CD4-positive, alpha-beta T cell treated with Interleukin-15 for 4 hours (primary cell): Measurements from ENCODE around the gene RUNX2.
A peak's percentile ranks its signal among the peaks of the same experiment; 100 is the strongest.

ENCODE experiments used
- DNase-seq: peaks from one replicate; pipeline ENCODE4 v3.0.0-alpha.2; 2020; ENCODE audit warnings: low spot score

Gene RUNX2

DNA sequence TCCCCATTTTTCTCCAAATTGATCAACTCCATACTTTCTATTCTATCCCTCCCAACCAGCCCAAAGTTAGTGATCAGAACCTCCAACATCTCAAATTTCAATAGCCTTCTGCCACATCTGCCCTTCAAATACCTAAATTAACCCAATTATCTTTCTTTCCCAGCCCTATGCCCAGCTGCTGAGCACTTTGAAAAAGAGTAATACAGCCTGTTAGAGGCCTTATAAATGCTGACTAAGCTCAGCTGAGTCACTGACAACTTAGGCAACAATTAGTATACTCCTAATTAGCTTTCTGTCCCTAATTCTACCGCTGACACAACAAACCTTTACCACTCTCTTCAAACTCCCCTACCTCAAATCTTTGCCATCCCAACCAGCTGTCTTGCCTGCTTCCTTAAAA lies 23.5 kb downstream of the RUNX2 start:
- DNase-seq = no peak

DNA sequence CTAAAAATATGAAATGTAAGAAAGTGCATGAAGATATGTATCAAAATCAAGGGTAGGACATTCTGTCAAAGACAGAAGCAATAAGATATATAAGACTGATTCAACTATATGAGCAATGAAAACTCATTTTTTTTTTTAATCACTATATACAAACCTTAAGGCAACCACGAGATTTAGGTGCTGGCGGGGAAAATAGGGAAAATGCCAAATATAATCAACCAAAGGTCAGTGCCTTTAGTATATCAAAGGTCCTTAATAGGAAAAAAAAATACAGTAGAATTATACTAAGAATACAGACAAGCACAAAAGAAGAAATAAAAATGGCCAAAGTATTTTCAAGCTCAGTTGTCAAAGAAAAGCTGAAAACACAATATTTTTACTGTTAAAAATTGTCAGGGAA lies 25.5 kb downstream of the RUNX2 start:
- no peak for DNase-seq

DNA sequence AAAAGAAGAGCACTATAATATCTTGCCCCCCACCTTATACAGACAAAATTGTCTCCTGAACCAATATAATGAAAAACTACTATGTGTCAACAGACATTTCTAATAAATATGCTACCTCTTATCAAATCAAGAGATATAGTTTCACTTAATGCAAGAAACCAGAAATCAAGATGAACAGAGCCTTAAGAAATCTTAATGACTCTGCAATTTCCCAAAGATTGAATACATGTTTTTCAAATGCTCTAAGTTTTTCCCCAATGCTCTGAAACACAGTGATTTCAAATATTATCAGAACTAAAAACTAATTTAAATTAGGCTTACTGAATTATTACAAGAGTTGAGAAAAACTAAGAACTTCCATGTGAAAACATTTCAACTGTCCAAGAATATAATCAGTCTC lies 36.3 kb downstream of the RUNX2 start:
- DNase-seq = no peak

- DNase-seq = no peak
Observed at GRCh38 chr6:45365036-45365435, 36.9 kb downstream of the RUNX2 start.

- DNase-seq = no peak
Observed at GRCh38 chr6:45366534-45366933, 38.4 kb downstream of the RUNX2 start.

DNA sequence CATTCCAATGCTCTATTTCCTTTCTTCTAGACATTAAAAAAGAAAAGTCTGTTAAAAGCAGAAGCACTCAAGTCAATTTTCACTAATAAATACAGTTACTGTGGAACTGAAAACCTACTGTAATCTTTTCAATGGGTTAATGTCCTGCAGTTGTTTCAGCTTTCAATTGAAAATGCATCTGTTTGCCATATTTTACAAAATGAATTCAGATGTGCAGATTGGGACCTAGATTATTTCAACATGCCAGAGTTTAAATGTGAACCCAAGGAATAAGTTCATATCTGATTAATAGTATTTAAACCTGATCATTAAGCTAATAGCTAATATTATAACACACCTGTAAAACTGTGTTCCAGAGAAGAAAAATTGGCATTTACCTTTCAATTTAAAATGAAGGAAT lies 39.9 kb downstream of the RUNX2 start:
- no peak for DNase-seq

- no peak for DNase-seq
Observed at GRCh38 chr6:45369870-45370269, 41.7 kb downstream of the RUNX2 start.

- no peak for DNase-seq
Observed at GRCh38 chr6:45371924-45372573, 43.9 kb downstream of the RUNX2 start.

- no peak for DNase-seq
Observed at GRCh38 chr6:45375449-45375848, 47.3 kb downstream of the RUNX2 start.

- no peak for DNase-seq
Observed at GRCh38 chr6:45376310-45377042, 48.3 kb downstream of the RUNX2 start.

GRCh38 chr6:45377043-45377553 lies 49.0 kb downstream of the RUNX2 start:
- no peak for DNase-seq

DNA sequence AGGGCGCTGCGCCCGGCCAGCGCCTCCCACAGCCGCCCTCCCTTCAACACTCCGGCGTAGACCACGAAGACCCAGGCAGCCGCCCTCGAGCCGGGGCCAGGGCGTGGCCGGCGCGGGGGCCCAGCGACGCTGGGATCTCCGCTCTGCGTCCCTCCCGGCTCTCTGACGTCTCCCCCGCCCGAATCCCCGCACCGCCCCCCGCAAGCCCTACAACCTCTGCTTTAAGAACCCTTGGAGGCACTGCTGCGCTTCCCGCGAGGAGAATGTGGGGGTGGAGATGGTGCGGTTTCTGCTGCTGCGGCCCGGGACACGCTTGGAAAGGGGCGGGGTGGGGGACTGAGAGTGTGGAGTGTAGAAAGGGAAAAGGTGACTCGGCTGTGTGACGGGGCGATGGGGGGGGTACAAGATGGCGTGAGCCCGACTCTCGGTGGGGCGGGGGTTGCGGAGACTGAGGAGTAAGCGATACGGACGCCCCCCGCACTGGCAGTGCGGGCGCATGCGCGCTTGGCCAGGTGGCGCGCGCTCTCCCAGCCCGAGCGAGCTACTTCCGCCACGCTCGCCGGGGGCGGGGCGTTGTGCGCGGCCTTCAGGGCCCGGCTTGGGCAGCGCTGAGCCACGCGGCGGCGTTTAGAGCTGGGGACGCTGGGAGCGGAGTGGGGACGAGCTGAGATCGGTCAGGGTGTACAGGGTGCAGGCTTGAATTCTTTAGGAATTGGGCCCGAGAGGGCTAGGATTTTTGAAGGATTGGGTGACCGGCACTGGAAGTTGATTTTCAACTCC lies 49.6 kb downstream of the RUNX2 start, which contains the start of gene SUPT3H:
TSS of gene SUPT3H (minus strand) at position 381 of the 780 bp plus-strand sequence.
- DNase-seq = peak; percentile 91

- peak; percentile 22 for DNase-seq
Observed at GRCh38 chr6:45378334-45378926, 50.3 kb downstream of the RUNX2 start.

DNA sequence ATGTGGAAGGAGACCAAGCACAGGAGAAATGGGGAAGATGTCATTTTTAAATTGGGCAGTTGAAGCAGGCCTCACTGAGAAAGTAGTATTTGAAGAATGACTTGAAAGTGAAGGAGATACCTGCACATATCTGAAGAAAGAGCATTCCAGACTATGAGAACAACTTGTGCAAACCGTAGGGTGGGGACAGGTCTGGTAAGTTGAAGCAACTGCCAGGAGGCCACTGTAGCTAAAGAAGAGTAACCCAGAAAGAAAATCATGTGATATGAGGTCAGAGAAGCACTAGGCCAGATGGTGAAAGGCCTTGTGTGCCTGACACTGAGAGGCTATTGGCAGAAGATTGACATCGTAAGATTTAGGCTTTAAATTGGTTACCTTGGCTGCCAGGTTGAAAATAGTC lies 54.3 kb downstream of the RUNX2 start:
- no peak for DNase-seq

- no peak for DNase-seq
Observed at GRCh38 chr6:45386501-45386900, 58.4 kb downstream of the RUNX2 start.

- no peak for DNase-seq
Observed at GRCh38 chr6:45387236-45387635, 59.1 kb downstream of the RUNX2 start.

GRCh38 chr6:45388328-45388727 lies 60.2 kb downstream of the RUNX2 start:
- DNase-seq = no peak

DNA sequence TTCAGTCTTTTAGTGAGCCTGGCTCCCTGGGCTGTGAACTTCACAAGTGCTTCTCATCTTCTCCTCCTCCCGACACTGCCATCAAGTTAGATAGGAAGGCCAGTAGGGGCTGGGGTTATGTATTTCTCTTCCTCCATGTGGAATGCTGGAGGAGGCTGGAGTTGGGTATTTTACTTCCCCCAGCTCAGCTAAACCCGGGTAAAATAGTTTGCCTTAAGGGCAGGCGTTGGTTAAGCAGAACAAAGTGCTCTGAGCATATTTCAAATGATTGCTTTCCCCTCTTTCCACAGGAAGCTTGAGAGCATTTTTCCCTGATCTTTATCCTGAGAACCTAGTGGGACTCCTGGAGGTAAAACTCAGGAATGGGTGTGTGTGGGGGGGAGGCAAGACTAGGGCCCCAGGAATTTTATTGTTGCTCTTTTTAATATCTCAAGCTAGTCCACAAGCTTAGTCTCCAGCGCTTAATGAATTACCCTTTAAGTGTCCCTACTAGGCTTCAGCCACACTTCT lies 66.5 kb downstream of the RUNX2 start:
- DNase-seq = no peak

DNA sequence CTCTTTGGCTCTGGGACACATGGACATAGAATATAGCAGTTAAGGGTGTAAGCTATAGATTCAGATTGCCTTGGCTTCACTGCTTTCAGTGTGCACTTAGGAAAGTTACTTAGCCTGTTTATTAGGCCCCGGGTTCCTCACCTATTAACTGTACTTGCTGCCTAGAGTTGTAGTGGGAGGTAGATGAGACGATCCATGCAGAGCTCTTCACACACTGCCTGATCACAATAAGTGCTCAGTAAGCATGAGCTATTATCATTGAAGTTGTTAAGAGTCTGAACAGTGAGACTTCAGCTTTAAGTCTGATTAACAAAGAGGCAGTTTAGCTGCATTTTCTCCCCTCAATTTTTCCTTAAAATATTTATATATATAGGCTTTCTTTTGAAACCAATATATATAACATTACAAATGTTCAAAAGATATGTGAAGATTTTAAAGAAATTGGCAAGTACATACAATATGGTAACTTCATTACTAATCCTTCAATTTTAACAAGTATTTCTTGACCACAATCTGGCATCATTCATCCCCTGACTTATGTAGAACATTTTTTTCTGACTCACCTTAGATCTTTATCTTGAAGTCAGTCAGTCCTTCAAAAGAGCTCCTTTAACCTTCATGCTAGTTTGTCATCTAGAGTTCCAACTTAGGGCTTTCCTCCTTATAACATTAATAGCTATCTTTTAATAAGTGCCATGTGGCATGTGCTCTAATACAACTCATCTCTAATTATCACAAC lies 70.1 kb downstream of the RUNX2 start:
- DNase-seq = no peak

DNA sequence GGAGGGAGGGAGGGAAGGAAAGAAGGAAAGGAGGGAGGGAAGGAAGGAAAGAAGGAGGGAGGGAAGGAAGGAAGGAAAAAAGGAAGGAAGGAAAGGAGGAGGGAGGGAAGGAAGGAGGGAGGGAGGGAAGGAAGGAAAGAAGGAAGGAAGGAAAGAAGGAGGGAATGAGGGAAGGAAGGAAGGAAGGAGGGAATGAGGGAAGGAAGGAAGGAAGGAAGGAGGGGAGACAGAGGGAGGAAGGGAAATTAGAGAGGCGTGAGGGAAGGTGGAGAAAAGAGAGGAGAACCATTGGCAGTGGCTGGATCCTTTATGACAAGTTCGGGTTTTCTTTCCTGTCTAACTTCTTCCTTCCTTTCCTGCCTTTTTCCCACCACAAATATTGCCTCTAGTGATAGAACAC lies 71.9 kb downstream of the RUNX2 start:
- no peak for DNase-seq

GRCh38 chr6:45411959-45412358 lies 83.8 kb downstream of the RUNX2 start:
- DNase-seq = no peak
